HepG2 (cell line): Measurements from ENCODE around the gene FBXO9. TPM values are rescaled to one million over a fixed set of nuclear protein-coding genes. Genes with fewer than 3 reads are reported as not detected.
A peak's percentile ranks its signal among the peaks of the same experiment; 100 is the strongest.

Experiments
- AGO2 ChIP-seq: fragments of 200-400 bp; formaldehyde crosslinking; optimal IDR thresholded peaks from 2 replicates; pipeline ENCODE3; 2017; ENCODE audit warnings: mild to moderate bottlenecking, low read depth, low read length, moderate library complexity
- ATF2 ChIP-seq: sonication (generic); formaldehyde crosslinking; IDR thresholded peaks from 2 replicates; pipeline ENCODE4 v1.4.0; 2020; ENCODE audit warnings: missing genetic modification reagents
- BHLHE40 ChIP-seq: IDR thresholded peaks from 2 replicates; pipeline ENCODE4 v1.6.1; 2011; ENCODE audit warnings: low read length, improper control_type of control experiment
- CC2D1A ChIP-seq: sonication (generic); formaldehyde crosslinking; IDR thresholded peaks from 2 replicates; pipeline ENCODE4 v1.8.1; 2023; ENCODE audit warnings: mild to moderate bottlenecking, missing genetic modification reagents
- HDAC6 ChIP-seq: fragments of 200-600 bp; sonication (generic); IDR thresholded peaks from 2 replicates; pipeline ENCODE4 v1.7.0; 2017; ENCODE audit warnings: mild to moderate bottlenecking, antibody characterized with exemption, low read length, low read depth
- HMG20A ChIP-seq: IDR thresholded peaks from 2 replicates; pipeline ENCODE4 v1.6.1; 2016; ENCODE audit warnings: borderline replicate concordance
- HNF4A ChIP-seq: sonication (generic); formaldehyde crosslinking; IDR thresholded peaks from 2 replicates; pipeline ENCODE4 v1.4.0; 2020; ENCODE audit warnings: missing genetic modification reagents
- PBX3 ChIP-seq: sonication (generic); formaldehyde crosslinking; IDR thresholded peaks from 2 replicates; pipeline ENCODE4 v1.8.1; 2023; ENCODE audit warnings: missing genetic modification reagents, inconsistent platforms, borderline replicate concordance
- PRMT3 ChIP-seq: sonication (generic); formaldehyde crosslinking; IDR thresholded peaks from 2 replicates; pipeline ENCODE4 v1.8.1; 2022; ENCODE audit warnings: low read depth, mild to moderate bottlenecking, moderate library complexity, missing genetic modification reagents, borderline replicate concordance
- SYNCRIP ChIP-seq: fragments of 200-400 bp; formaldehyde crosslinking; IDR thresholded peaks from 2 replicates; pipeline ENCODE4 v1.6.1; 2018; ENCODE audit warnings: mild to moderate bottlenecking, low read depth, low read length; ENCODE audit not compliant: insufficient read depth
- XRCC5 ChIP-seq: fragments of 200-400 bp; formaldehyde crosslinking; optimal IDR thresholded peaks from 2 replicates; pipeline ENCODE3; 2017; ENCODE audit warnings: mild to moderate bottlenecking, low read length
- ZBED4 ChIP-seq: sonication (generic); formaldehyde crosslinking; IDR thresholded peaks from 2 replicates; pipeline ENCODE4 v1.4.0; 2020; ENCODE audit warnings: missing genetic modification reagents, borderline replicate concordance
- ZNF18 ChIP-seq: sonication (generic); formaldehyde crosslinking; IDR thresholded peaks from 2 replicates; pipeline ENCODE4 v1.8.0; 2022; ENCODE audit warnings: mild to moderate bottlenecking, missing genetic modification reagents; ENCODE audit not compliant: insufficient replicate concordance
- ZNF264 ChIP-seq: sonication (generic); formaldehyde crosslinking; IDR thresholded peaks from 2 replicates; pipeline ENCODE4 v1.4.0; 2020; ENCODE audit warnings: missing genetic modification reagents
- ZNF317 ChIP-seq: sonication (generic); formaldehyde crosslinking; IDR thresholded peaks from 2 replicates; pipeline ENCODE4 v1.5.0; 2020; ENCODE audit warnings: mild to moderate bottlenecking, missing genetic modification reagents
- ZNF530 ChIP-seq: sonication (generic); formaldehyde crosslinking; IDR thresholded peaks from 2 replicates; pipeline ENCODE4 v1.5.0; 2020; ENCODE audit warnings: low read depth, mild to moderate bottlenecking, missing genetic modification reagents
- ZNF589 ChIP-seq: sonication (generic); formaldehyde crosslinking; conservative IDR thresholded peaks from 2 replicates; pipeline ENCODE4 v1.8.0; 2022; ENCODE audit warnings: mild to moderate bottlenecking, moderate library complexity, missing genetic modification reagents
- ZNF614 ChIP-seq: IDR thresholded peaks from 2 replicates; pipeline ENCODE4 v1.6.1; 2018; ENCODE audit warnings: missing biosample characterization, missing genetic modification reagents, inconsistent platforms, borderline replicate concordance
- ZNF674 ChIP-seq: sonication (generic); formaldehyde crosslinking; IDR thresholded peaks from 2 replicates; pipeline ENCODE4 v1.5.0; 2020; ENCODE audit warnings: low read depth, mild to moderate bottlenecking, missing genetic modification reagents
- ZNF746 ChIP-seq: sonication (generic); formaldehyde crosslinking; IDR thresholded peaks from 2 replicates; pipeline ENCODE4 v1.8.0; 2022; ENCODE audit warnings: mild to moderate bottlenecking, missing genetic modification reagents
- polyA plus RNA-seq, 8 experiments: library from polyadenylated mRNA; depleted of rRNA in 3 of 8; stranded (reverse) in 7 of 8; unstranded in 1 of 8; fragments of >200 nt; fragmentation: Illumina TruSeq in 4 of 8; extraction: Trizol in 4 of 8; gene quantifications; 2 replicates each; pipeline versions ENCODE4 v1.2.1 to v1.2.3, GENCODE V29; 2011 to 2016; ENCODE audit warnings: low read depth in 4 of 8, missing spikeins in 1 of 8, mixed read lengths in 1 of 8; ENCODE audit not compliant: insufficient read depth in 1 of 8
- total RNA-seq, 5 experiments: library from RNA; depleted of rRNA; stranded (reverse); fragments of >200 nt; fragmentation: Illumina TruSeq; extraction: Trizol; gene quantifications; 2 replicates each; pipeline ENCODE4 v1.2.3, GENCODE V29; 2016; ENCODE audit warnings: low read depth in 1 of 5

Gene FBXO9
- total and polyA plus RNA-seq, 2 of the 13 experiments (the other 11 are each of a cell fraction or from before 2014, with no cell fraction given) = 64.3 to 98.4 TPM

GRCh38 chr6:53119772-53120409, 54.7 kb downstream of the FBXO9 start (continued):
- no peak for TF ChIP-seq ZNF18 (CRISPR knock-in tag)
- TF ChIP-seq ZNF589 (CRISPR knock-in tag) = no peak
- no peak for TF ChIP-seq ZNF674 (CRISPR knock-in tag)
- TF ChIP-seq ZNF746 (CRISPR knock-in tag) = 0 out of 2 replicates have a peak, but pooled peaks have one; percentile 9
- peak; percentile 80; the same call in 1 of the 2 replicates for TF ChIP-seq HMG20A (CRISPR knock-in tag)
- no peak for TF ChIP-seq PBX3 (CRISPR knock-in tag)
- no peak for TF ChIP-seq SYNCRIP
- TF ChIP-seq ZNF614 (CRISPR knock-in tag) = peak; percentile 49; the same call in 1 of the 2 replicates
- 0 out of 2 replicates have a peak, but pooled peaks have one; percentile 10 for TF ChIP-seq ATF2 (CRISPR knock-in tag)
- peak; percentile 75 for TF ChIP-seq ZNF317 (CRISPR knock-in tag)
- TF ChIP-seq ZNF530 (CRISPR knock-in tag) = no peak
- TF ChIP-seq ZNF264 (CRISPR knock-in tag) = peak; percentile 74; the same call in 1 of the 2 replicates
- no peak for TF ChIP-seq AGO2
- TF ChIP-seq XRCC5 = no peak
- TF ChIP-seq BHLHE40 = peak; percentile 46; the same call in 1 of the 2 replicates
- TF ChIP-seq PRMT3 (CRISPR knock-in tag) = 0 out of 2 replicates have a peak, but pooled peaks have one; percentile 31
- TF ChIP-seq HDAC6 = no peak
- peak; percentile 84 for TF ChIP-seq HNF4A (CRISPR knock-in tag)
- TF ChIP-seq CC2D1A (CRISPR knock-in tag) = no peak
- peak; percentile 30; the same call in 1 of the 2 replicates for TF ChIP-seq ZBED4 (CRISPR knock-in tag)
